Glomerular endothelial cell (primary cell): ENCODE measurements around the gene LYST. TPM values are rescaled to one million over a fixed set of nuclear protein-coding genes. Genes with fewer than 3 reads are reported as not detected.
"Not testable (repeated sequence)": the region's sequence is repeated elsewhere in the genome, so short reads cannot be mapped to it uniquely, and the experiment has no call there.

Experiments
- DNase-seq: peaks from one replicate; pipeline ENCODE4 v3.0.0-alpha.2; 2011; ENCODE audit warnings: low read depth, low spot score; ENCODE audit errors: extremely low read depth
- total RNA-seq: library from RNA; depleted of rRNA; stranded (reverse); fragments of >200 nt; gene quantifications from 2 replicates; pipeline ENCODE4 v1.2.3, GENCODE V29; 2015

Gene LYST
- total RNA-seq, 1 donor from 2014 or later: 17.0 TPM

GRCh38 chr1:235766794-235767285, 99.9 kb downstream of the LYST start:
- no peak for DNase-seq

GRCh38 chr1:235763962-235764361, 102.7 kb downstream of the LYST start:
- no peak for DNase-seq

- DNase-seq: no peak
Measured at GRCh38 chr1:235759336-235759735, 107.4 kb downstream of the LYST start.

GRCh38 chr1:235758931-235759330, 107.8 kb downstream of the LYST start:
- no peak for DNase-seq

GRCh38 chr1:235757587-235758096, 109.1 kb downstream of the LYST start:
- DNase-seq: no peak

GRCh38 chr1:235754186-235754585, 112.5 kb downstream of the LYST start:
- DNase-seq: not testable (repeated sequence)

- no peak for DNase-seq
Measured at GRCh38 chr1:235749755-235750300, 116.9 kb downstream of the LYST start.

- no peak for DNase-seq
Measured at GRCh38 chr1:235748747-235749146, 118.0 kb downstream of the LYST start.

GRCh38 chr1:235746245-235746644, 120.5 kb downstream of the LYST start:
- DNase-seq: no peak

- no peak for DNase-seq
Measured at GRCh38 chr1:235745503-235746136, 121.1 kb downstream of the LYST start.

GRCh38 chr1:235742914-235743599, 123.6 kb downstream of the LYST start:
- no peak for DNase-seq

GRCh38 chr1:235741294-235741693, 125.4 kb downstream of the LYST start:
- DNase-seq: no peak

- DNase-seq: no peak
Measured at GRCh38 chr1:235739631-235740030, 127.1 kb downstream of the LYST start.

- DNase-seq: peak; percentile 10
Measured at GRCh38 chr1:235739124-235739523, 127.6 kb downstream of the LYST start.

- no peak for DNase-seq
Measured at GRCh38 chr1:235737751-235738150, 129.0 kb downstream of the LYST start.

GRCh38 chr1:235736263-235736662, 130.4 kb downstream of the LYST start:
- no peak for DNase-seq

- DNase-seq: no peak
Measured at GRCh38 chr1:235735621-235736020, 131.1 kb downstream of the LYST start.

GRCh38 chr1:235734335-235734734, 132.4 kb downstream of the LYST start:
- DNase-seq: no peak

- DNase-seq: no peak
Measured at GRCh38 chr1:235730007-235730406, 136.7 kb downstream of the LYST start.

- DNase-seq: no peak
Measured at GRCh38 chr1:235726557-235726956, 140.1 kb downstream of the LYST start.

- DNase-seq: no peak
Measured at GRCh38 chr1:235725434-235725833, 141.3 kb downstream of the LYST start.

- DNase-seq: no peak
Measured at GRCh38 chr1:235724730-235725129, 142.0 kb downstream of the LYST start.
